Ramos (cell line): ENCODE results near the gene POLR3C.
"Not testable (repeated sequence)": the region's sequence is repeated elsewhere in the genome, so short reads cannot be mapped to it uniquely, and the experiment has no call there.

Source experiments
- in situ Hi-C: fragments of 300-500 bp; cut with MboI; formaldehyde crosslinking; loops from one replicate; pipeline ENCODE4 v1.14.3; 2022; ENCODE audit warnings: low sequenced_read_pairs; ENCODE audit not compliant: unreplicated experiment

POLR3C gene, protein sequence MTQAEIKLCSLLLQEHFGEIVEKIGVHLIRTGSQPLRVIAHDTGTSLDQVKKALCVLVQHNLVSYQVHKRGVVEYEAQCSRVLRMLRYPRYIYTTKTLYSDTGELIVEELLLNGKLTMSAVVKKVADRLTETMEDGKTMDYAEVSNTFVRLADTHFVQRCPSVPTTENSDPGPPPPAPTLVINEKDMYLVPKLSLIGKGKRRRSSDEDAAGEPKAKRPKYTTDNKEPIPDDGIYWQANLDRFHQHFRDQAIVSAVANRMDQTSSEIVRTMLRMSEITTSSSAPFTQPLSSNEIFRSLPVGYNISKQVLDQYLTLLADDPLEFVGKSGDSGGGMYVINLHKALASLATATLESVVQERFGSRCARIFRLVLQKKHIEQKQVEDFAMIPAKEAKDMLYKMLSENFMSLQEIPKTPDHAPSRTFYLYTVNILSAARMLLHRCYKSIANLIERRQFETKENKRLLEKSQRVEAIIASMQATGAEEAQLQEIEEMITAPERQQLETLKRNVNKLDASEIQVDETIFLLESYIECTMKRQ

GRCh38 chr1:145823565-145824498, at the start of gene POLR3C, which contains the start of gene RNF115:
TSS of gene POLR3C (plus strand) at chr1:145824200. CDS start at chr1:145825777, 1,577 bp downstream.
TSS of gene RNF115 (minus strand) at chr1:145824095. CDS start at chr1:145823873, 222 bp downstream.
- in situ Hi-C loops: no loop called here

GRCh38 chr1:145777357-145778145, 46.4 kb upstream of the POLR3C start:
- in situ Hi-C loops: no loop called here

DNA sequence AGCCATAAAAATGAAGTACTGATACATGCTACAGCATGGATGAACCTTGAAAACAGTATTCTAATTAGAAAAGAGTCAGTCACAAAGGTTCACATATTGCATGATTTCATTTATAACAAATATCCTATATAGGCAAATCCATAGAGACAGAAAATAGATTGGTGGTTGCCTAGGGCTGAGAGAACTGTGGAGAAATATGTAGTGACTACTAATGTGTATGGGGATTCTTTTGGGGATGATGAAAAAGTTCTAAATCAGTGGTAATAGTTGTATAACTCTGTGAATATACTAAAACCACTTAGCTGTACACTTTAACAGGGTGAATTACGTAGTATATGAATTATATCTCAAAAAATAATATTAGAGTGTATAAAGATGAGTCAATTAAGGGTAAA, 45.9 kb upstream of the POLR3C start:
- in situ Hi-C loops: no loop called here

GRCh38 chr1:145782272-145783099, 41.5 kb upstream of the POLR3C start:
- in situ Hi-C loops: no loop called here

- in situ Hi-C loops: no loop called here
Measured at GRCh38 chr1:145784409-145784808, 39.6 kb upstream of the POLR3C start.

DNA sequence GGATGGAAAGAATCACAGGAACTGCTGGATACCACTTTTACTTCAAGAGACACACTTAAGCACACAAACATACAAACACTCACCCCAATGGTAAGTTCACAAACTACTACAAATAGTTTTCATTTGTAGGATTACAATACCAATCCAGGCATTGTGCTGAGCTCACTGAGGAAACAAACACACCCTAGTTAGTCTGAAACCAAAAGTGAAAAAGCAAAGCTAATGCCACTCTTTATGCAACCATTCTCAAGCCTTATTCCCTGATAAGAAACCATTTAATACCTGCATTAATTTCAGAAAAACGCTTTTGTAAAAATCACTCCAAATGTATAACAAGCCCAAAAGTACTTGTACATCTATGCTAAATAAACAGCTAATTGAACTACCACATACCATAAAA, 38.5 kb upstream of the POLR3C start:
- in situ Hi-C loops: no loop called here

DNA sequence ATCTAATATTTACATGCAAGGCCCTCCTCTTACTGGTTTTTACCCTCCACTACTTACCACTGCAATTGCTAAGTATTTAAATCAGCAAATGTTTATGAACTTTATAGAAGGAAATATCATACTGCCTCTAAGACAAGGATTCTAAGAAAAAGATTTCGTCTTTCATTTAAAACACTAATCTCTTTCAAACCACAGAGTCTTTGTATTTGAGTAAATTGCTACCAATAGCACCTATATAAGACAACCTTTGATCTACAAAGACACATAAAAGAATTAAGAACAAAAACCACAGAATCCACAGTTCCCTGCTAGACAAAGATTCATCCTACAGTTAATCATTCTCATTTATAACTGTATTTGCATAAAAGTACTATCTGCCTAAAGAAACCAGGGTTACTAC, 37.7 kb upstream of the POLR3C start:
- in situ Hi-C loops: no loop called here

GRCh38 chr1:145788580-145788979, 35.4 kb upstream of the POLR3C start:
- in situ Hi-C loops: no loop called here

DNA sequence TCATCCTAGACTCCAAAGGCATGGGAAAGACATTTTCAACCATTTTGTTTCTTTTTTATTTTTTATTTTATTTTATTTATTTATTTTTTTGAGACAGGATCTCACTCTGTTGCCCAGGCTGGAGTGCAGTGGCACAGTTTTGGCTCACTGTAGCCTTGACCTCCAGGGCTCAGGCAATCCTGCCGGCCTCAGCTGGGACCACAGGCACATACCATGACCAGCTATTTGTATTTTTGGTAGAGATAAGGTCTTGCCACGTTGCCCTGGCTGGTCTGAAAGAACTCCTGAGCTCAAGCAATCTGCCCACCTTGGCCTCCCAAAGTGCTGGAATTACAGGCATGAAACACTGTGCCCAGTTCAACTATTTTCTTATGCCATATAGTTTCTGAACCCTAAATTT, 32.1 kb upstream of the POLR3C start:
- in situ Hi-C loops: not testable (repeated sequence)

DNA sequence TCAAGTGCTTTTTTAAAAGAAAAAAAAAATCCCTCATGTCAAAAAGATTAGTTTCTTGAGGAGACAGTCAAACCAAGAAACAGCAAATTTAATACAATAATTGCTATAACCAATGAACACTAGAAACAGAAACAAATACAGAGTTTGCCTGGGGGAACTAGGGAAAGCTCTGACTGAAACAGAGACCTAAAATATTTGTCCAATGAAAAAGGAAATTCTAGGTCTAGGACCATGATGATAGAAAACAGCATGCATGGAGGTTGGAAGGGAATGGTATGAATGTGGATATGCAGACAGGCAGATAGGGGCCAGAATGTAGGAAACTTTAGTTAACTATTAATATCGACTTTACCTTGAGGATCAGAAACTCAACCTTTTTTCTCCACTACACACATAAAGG, 31.5 kb upstream of the POLR3C start:
- in situ Hi-C loops: no loop called here

DNA sequence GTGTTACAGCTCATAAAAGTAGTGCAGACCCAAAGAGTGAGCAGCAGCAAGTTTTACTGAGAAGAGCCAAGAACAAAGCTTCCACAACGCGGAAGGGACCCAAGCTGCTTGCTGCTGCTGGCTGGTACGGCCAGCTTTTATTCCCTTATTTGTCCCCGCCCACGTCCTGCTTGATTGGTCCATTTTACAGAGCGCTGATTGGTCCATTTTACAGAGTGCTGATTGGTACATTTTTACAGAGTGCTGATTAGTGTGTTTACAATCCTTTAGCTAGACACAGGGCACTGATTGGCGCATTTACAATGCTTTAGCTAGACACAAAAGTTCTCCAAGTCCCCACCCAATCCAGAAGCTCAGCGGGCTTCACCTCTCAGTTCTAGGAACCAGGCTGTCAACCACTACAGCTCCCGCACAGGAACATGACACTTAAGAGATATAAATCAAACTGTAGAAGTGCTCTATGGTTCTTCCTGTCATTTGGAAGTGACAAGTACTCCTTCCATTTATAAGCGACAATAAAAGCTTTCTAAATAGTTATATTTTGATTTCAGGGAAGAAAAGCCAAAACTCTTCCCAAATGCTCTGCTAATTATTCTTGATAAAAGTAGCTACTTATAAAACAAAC, 28.6 kb upstream of the POLR3C start:
- in situ Hi-C loops: no loop called here

GRCh38 chr1:145796753-145797152, 27.2 kb upstream of the POLR3C start:
- in situ Hi-C loops: no loop called here

DNA sequence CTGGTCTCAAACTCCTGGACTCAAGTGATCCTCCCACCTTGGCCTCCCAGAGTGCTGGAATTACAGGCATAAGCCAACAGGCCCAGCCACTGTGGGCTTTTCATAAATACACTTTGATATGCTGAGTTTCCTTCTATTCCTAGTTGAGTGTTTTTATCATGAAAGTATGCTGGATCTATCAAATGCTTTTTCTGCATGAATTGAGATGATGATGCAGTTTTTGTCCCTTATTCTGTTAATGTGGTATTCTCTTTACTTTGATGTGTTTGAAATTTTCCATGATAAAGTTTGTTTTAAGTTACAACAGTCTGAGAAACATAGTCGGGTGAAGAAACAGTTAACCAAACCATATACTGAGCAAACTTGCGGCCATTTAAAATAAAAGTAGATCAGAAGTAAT, 24.2 kb upstream of the POLR3C start:
- in situ Hi-C loops: no loop called here

DNA sequence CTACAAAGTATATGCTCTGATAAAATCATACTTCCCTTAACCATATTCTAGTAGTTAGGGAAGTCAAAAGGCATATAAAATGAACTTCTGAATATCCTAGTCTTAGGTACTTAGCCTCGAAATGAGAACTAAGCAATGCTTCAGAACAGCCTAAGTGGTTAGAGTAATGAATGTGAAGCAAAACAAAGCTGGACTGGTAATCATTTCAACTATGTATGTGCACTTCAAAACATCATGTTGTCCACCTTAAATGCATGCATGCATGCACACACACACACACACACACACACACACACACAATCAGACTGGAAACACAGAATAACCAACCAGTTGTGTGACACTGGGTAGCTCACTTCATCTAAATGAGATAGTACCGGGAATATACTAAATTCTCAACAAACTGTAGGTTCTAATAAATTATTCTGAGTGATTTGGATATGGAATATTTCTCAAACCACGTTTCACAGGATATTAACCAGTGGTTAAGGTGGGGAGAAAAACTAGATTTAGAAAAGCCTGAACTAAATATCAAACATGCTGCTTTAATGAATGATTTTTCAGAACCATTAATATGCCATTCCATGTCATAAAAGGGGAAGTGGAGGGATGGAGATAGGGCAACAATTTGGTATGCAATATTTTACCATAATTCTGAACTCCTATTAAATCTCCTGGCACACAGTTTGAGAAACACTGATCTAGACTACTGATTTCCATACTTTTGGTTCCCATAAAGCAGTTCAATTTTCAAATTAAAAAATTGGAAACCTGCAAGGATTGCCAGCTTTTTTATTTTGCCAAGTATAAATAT, 19.6 kb upstream of the POLR3C start:
- in situ Hi-C loops: no loop called here

- in situ Hi-C loops: no loop called here
Measured at GRCh38 chr1:145805057-145805456, 18.9 kb upstream of the POLR3C start.

DNA sequence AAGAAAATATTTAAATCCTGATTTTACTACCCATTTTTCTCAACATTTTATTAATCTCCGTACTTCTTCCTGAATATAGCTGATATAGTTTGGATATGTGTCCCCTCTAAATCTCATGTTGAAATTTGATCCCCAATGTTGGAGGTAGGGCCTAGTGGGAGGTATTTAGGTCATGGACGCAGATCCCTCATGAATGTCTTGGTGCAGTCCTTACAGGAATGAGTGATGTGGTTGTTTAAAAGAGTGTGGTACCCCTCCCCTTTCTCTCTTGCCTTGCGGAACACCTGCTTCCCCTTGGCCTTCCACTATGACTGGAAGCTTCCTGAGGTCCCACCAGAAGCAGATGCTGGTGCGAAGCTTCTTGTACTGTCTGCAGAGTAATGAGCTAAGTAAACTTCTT, 17.6 kb upstream of the POLR3C start:
- in situ Hi-C loops: no loop called here

DNA sequence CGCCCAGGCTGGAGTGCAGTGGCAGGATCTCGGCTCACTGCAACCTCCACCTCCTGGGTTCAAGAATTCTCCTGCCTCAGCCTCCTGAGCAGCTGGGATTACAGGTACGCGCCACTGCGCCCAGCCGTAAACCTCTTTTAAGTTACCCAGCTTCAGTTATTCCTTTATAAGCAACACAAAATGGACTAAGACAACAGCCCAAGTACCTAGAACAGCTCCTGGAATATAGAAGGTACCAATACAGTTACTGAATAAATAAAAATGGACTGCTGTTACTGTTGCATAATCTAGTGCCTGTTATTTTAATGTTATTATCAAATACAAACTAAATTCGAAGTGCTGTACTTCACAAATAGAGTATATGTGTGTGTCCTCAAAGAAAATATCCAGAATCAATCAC, 17.2 kb upstream of the POLR3C start:
- in situ Hi-C loops: no loop called here
